Measurements from ENCODE around the gene MSANTD2.

The MSANTD2 gene

GRCh38 chr11:124843616-124843910 is 43.4 kb upstream of the MSANTD2 start (continued):
- TF ChIP-seq, protein P1, sequence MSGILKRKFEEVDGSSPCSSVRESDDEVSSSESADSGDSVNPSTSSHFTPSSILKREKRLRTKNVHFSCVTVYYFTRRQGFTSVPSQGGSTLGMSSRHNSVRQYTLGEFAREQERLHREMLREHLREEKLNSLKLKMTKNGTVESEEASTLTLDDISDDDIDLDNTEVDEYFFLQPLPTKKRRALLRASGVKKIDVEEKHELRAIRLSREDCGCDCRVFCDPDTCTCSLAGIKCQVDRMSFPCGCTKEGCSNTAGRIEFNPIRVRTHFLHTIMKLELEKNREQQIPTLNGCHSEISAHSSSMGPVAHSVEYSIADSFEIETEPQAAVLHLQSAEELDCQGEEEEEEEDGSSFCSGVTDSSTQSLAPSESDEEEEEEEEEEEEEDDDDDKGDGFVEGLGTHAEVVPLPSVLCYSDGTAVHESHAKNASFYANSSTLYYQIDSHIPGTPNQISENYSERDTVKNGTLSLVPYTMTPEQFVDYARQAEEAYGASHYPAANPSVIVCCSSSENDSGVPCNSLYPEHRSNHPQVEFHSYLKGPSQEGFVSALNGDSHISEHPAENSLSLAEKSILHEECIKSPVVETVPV (CRISPR knock-in tag; IDR thresholded peaks at IDR 0.05): no peak
- no peak for TF ChIP-seq TCF4 (CRISPR knock-in tag; IDR thresholded peaks at IDR 0.05; ENCODE audit: borderline replicate concordance)
- no peak for TF ChIP-seq RARB (CRISPR knock-in tag; IDR thresholded peaks at IDR 0.05)

- TF ChIP-seq BACH2 (CRISPR knock-in tag; IDR thresholded peaks at IDR 0.05; ENCODE audit: borderline replicate concordance) (no peak), ZFP3 (CRISPR knock-in tag; IDR thresholded peaks at IDR 0.05) (no peak), PPARA (CRISPR knock-in tag; IDR thresholded peaks at IDR 0.05; ENCODE audit: borderline replicate concordance) (no peak), SNAI2 (CRISPR knock-in tag; IDR thresholded peaks at IDR 0.05) (no peak), OSR1 (CRISPR knock-in tag; IDR thresholded peaks at IDR 0.05) (no peak), ZNF70 (CRISPR knock-in tag; IDR thresholded peaks at IDR 0.05) (no peak), ZNF565 (CRISPR knock-in tag; conservative IDR thresholded peaks at IDR 0.05; ENCODE audit: low read depth) (no peak), ZNF8 (CRISPR knock-in tag; IDR thresholded peaks at IDR 0.05) (no peak)
- TF ChIP-seq, protein P1 (CRISPR knock-in tag; IDR thresholded peaks at IDR 0.05): no peak
- TF ChIP-seq, protein P2, sequence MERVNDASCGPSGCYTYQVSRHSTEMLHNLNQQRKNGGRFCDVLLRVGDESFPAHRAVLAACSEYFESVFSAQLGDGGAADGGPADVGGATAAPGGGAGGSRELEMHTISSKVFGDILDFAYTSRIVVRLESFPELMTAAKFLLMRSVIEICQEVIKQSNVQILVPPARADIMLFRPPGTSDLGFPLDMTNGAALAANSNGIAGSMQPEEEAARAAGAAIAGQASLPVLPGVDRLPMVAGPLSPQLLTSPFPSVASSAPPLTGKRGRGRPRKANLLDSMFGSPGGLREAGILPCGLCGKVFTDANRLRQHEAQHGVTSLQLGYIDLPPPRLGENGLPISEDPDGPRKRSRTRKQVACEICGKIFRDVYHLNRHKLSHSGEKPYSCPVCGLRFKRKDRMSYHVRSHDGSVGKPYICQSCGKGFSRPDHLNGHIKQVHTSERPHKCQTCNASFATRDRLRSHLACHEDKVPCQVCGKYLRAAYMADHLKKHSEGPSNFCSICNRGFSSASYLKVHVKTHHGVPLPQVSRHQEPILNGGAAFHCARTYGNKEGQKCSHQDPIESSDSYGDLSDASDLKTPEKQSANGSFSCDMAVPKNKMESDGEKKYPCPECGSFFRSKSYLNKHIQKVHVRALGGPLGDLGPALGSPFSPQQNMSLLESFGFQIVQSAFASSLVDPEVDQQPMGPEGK (CRISPR knock-in tag; IDR thresholded peaks at IDR 0.05; ENCODE audit: borderline replicate concordance): no peak
- TF ChIP-seq, protein P3, sequence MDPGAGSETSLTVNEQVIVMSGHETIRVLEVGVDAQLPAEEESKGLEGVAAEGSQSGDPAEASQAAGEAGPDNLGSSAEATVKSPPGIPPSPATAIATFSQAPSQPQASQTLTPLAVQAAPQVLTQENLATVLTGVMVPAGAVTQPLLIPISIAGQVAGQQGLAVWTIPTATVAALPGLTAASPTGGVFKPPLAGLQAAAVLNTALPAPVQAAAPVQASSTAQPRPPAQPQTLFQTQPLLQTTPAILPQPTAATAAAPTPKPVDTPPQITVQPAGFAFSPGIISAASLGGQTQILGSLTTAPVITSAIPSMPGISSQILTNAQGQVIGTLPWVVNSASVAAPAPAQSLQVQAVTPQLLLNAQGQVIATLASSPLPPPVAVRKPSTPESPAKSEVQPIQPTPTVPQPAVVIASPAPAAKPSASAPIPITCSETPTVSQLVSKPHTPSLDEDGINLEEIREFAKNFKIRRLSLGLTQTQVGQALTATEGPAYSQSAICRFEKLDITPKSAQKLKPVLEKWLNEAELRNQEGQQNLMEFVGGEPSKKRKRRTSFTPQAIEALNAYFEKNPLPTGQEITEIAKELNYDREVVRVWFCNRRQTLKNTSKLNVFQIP (CRISPR knock-in tag; IDR thresholded peaks at IDR 0.05; ENCODE audit: borderline replicate concordance, low read depth): no peak
- no peak for ATAC-seq
These were observed 42.1 kb upstream of the MSANTD2 start for GRCh38 chr11:124842305-124842704.

DNA sequence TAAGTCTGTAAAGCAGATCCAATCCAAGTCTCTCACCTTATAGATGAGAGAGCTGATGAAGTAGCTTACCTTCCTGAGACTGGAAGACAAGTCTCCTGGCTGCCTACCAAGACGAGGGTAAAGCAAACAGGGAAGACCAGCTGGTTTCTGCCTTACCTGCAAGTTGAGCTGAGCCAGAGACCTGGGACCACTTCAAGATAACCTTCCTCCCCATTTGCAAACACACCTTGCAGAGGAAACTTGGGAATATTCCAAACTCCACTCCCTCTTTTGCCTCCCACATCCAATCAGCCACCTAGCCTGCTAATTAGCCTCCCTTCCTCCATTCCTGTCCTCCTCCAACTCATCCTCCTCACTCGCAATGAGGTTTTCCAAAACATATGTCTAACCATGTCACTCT is 41.6 kb upstream of the MSANTD2 start:
- no peak for TF ChIP-seq ZNF565 (CRISPR knock-in tag; conservative IDR thresholded peaks at IDR 0.05; ENCODE audit: low read depth)
- TF ChIP-seq TOX (CRISPR knock-in tag; IDR thresholded peaks at IDR 0.05; ENCODE audit: borderline replicate concordance): no peak
- no peak for TF ChIP-seq BACH2 (CRISPR knock-in tag; IDR thresholded peaks at IDR 0.05; ENCODE audit: borderline replicate concordance)
- TF ChIP-seq CSDC2 (CRISPR knock-in tag; IDR thresholded peaks at IDR 0.05): no peak
- TF ChIP-seq RARB (CRISPR knock-in tag; IDR thresholded peaks at IDR 0.05): no peak
- no peak for ATAC-seq

GRCh38 chr11:124841201-124841600 is 41.0 kb upstream of the MSANTD2 start:
- ATAC-seq: no peak
- TF ChIP-seq ISL1 (CRISPR knock-in tag; IDR thresholded peaks at IDR 0.05): no peak
- TF ChIP-seq, protein P3 (CRISPR knock-in tag; IDR thresholded peaks at IDR 0.05; ENCODE audit: borderline replicate concordance, low read depth): no peak
- TF ChIP-seq, protein P2 (CRISPR knock-in tag; IDR thresholded peaks at IDR 0.05; ENCODE audit: borderline replicate concordance): no peak
- no peak for TF ChIP-seq ARNTL (CRISPR knock-in tag; IDR thresholded peaks at IDR 0.05; ENCODE audit: borderline replicate concordance, low read depth)
- no peak for TF ChIP-seq ZFP3 (CRISPR knock-in tag; IDR thresholded peaks at IDR 0.05)
- TF ChIP-seq OSR1 (CRISPR knock-in tag; IDR thresholded peaks at IDR 0.05): no peak
- TF ChIP-seq GLIS3 (CRISPR knock-in tag; IDR thresholded peaks at IDR 0.05): no peak
- TF ChIP-seq PPARA (CRISPR knock-in tag; IDR thresholded peaks at IDR 0.05; ENCODE audit: borderline replicate concordance): no peak
- TF ChIP-seq ESRRG (CRISPR knock-in tag; IDR thresholded peaks at IDR 0.05): no peak
- TF ChIP-seq ZNF565 (CRISPR knock-in tag; conservative IDR thresholded peaks at IDR 0.05; ENCODE audit: low read depth): no peak
- TF ChIP-seq ZC3H10 (CRISPR knock-in tag; IDR thresholded peaks at IDR 0.05): no peak
- TF ChIP-seq ZNF8 (CRISPR knock-in tag; IDR thresholded peaks at IDR 0.05): no peak
- TF ChIP-seq TOX (CRISPR knock-in tag; IDR thresholded peaks at IDR 0.05; ENCODE audit: borderline replicate concordance): no peak
- no peak for TF ChIP-seq TCF4 (CRISPR knock-in tag; IDR thresholded peaks at IDR 0.05; ENCODE audit: borderline replicate concordance)
- TF ChIP-seq, protein P1 (CRISPR knock-in tag; IDR thresholded peaks at IDR 0.05): no peak

Data from SK-N-SH treated with all-trans-retinoic acid at 6 μM for 48 hours (cell line).